ENCODE results near the gene TIFAB. TPM values are rescaled to one million over a fixed set of nuclear protein-coding genes. Genes with fewer than 3 reads are reported as not detected.

Gene TIFAB
- total RNA-seq, 1 donor from 2014 or later = not detected

- Histone ChIP-seq H3K4me2 (ENCODE audit: low read length) (no peak overlapping the region), H3K79me2 (ENCODE audit: insufficient read depth, low read length) (no peaks in the 10 kb centered on the region), H3K27me3 (ENCODE audit: insufficient read depth, low read length) (no peaks in the 10 kb centered on the region), H3K36me3 (ENCODE audit: insufficient read depth, low read length) (no peaks in the 10 kb centered on the region), H4K20me1 (ENCODE audit: insufficient read depth, low read length) (no peaks in the 10 kb centered on the region), H3K9me3 (ENCODE audit: insufficient read depth, low read depth, low read length) (no peaks in the 10 kb centered on the region), H3K4me3 (ENCODE audit: insufficient read depth, low read depth, low read length) (no peak overlapping the region), H3K4me1 (ENCODE audit: insufficient read depth, low read length) (peaks cover 17% of the 10 kb centered on the region), H3K27ac (ENCODE audit: low read depth, low read length) (no peak overlapping the region), H2AFZ (ENCODE audit: low read depth, low read length) (no peak overlapping the region), H3K9ac (ENCODE audit: low read length) (no peak overlapping the region)
- Mint-ChIP-seq H3K9me3 (ENCODE audit: unreplicated experiment) (peaks cover 2% of the 10 kb centered on the region), H3K4me1 (ENCODE audit: low read depth, unreplicated experiment) (peaks cover 26% of the 10 kb centered on the region), H3K36me3 (ENCODE audit: low read depth, unreplicated experiment) (no peaks in the 10 kb centered on the region), H3K27ac (ENCODE audit: unreplicated experiment) (no peak overlapping the region), H3K4me3 (ENCODE audit: unreplicated experiment) (no peak overlapping the region), H3K27me3 (ENCODE audit: low read depth, unreplicated experiment) (peaks cover 2% of the 10 kb centered on the region)
- DNase-seq (ENCODE audit: low read depth) (no peak), FAIRE-seq (no peak)
- TF ChIP-seq EZH2 (IDR thresholded peaks at IDR 0.05; ENCODE audit: insufficient read depth, low read length) = no peak
- TF ChIP-seq CTCF (IDR thresholded peaks at IDR 0.05; ENCODE audit: insufficient read depth, low read depth, low read length) = no peak
Measured at GRCh38 chr5:135440916-135441315, 11.2 kb downstream of the TIFAB start.

DNA sequence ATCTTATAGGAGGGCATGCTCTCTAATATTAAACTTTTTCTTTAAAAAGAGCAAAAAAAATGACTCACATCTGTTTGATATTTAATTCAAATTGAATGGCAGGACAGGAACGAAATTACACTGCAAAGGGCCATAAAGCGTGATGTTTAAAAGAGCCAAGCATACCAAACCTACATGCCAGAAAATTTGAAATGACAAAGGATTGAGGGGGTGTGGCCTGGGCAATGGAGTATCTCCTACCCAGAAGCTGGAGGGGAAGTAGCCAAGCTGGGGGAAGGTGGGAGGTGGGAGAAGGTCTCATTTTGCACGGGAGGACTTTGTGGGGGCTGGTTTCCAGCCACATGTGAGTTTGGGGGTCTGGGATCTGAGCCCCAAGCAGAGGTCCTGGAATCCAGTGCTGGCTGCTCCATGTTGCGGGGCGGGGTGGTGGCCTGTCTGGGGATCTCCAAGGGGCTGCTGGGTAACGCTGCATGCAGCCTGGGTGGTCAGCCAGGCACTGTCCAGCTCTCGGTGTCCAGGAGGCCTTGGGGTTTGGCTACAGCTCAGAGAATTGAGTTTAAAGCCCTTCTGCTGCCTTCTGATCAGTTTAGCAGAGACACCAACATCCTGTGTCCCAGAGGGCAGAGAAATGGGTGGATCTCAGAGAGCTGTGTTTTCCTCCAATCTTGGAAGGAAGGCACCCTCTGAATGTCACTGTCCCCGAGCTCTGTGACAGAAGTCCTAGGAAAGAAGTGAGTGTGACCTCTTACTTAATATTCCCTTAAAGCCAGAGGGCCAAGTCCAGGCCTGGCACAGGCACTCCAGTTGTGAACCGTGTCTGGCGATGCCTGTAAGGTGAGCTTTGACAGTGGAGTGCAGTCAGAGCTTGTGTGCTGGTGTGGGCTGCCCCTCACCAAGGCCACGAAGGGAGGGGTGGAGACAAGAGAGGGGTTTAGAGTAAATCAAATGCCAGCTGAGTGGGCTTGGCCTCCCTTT lies 12.6 kb downstream of the TIFAB start:
- Histone ChIP-seq H3K36me3 (ENCODE audit: insufficient read depth, low read length) (no peaks in the 10 kb centered on the region), H3K4me1 (ENCODE audit: insufficient read depth, low read length) (peaks cover 21% of the 10 kb centered on the region), H3K27me3 (ENCODE audit: insufficient read depth, low read length) (no peaks in the 10 kb centered on the region), H2AFZ (ENCODE audit: low read depth, low read length) (no peak overlapping the region), H3K79me2 (ENCODE audit: insufficient read depth, low read length) (no peaks in the 10 kb centered on the region), H3K27ac (ENCODE audit: low read depth, low read length) (no peak overlapping the region), H3K9ac (ENCODE audit: low read length) (no peak overlapping the region), H4K20me1 (ENCODE audit: insufficient read depth, low read length) (no peaks in the 10 kb centered on the region), H3K4me2 (ENCODE audit: low read length) (no peak overlapping the region), H3K4me3 (ENCODE audit: insufficient read depth, low read depth, low read length) (no peak overlapping the region), H3K9me3 (ENCODE audit: insufficient read depth, low read depth, low read length) (no peaks in the 10 kb centered on the region)
- TF ChIP-seq CTCF (IDR thresholded peaks at IDR 0.05; ENCODE audit: insufficient read depth, low read depth, low read length) (no peak), EZH2 (IDR thresholded peaks at IDR 0.05; ENCODE audit: insufficient read depth, low read length) (no peak)
- FAIRE-seq = no peak
- no peak overlapping the region for H3K4me3 Mint-ChIP-seq (ENCODE audit: unreplicated experiment)
- H3K9me3 Mint-ChIP-seq (ENCODE audit: unreplicated experiment) = peaks cover 2% of the 10 kb centered on the region
- no peaks in the 10 kb centered on the region for H3K36me3 Mint-ChIP-seq (ENCODE audit: low read depth, unreplicated experiment)
- H3K4me1 Mint-ChIP-seq (ENCODE audit: low read depth, unreplicated experiment) = peaks cover 23% of the 10 kb centered on the region
- H3K27ac Mint-ChIP-seq (ENCODE audit: unreplicated experiment) = no peak overlapping the region
- H3K27me3 Mint-ChIP-seq (ENCODE audit: low read depth, unreplicated experiment) = peaks cover 2% of the 10 kb centered on the region
- DNase-seq (ENCODE audit: low read depth) = no peak

All from astrocyte (in vitro differentiated cells and primary cell).